Measurements from ENCODE around the gene TMEM8B.
A peak's percentile ranks its signal among the peaks of the same experiment; 100 is the strongest.

DNA sequence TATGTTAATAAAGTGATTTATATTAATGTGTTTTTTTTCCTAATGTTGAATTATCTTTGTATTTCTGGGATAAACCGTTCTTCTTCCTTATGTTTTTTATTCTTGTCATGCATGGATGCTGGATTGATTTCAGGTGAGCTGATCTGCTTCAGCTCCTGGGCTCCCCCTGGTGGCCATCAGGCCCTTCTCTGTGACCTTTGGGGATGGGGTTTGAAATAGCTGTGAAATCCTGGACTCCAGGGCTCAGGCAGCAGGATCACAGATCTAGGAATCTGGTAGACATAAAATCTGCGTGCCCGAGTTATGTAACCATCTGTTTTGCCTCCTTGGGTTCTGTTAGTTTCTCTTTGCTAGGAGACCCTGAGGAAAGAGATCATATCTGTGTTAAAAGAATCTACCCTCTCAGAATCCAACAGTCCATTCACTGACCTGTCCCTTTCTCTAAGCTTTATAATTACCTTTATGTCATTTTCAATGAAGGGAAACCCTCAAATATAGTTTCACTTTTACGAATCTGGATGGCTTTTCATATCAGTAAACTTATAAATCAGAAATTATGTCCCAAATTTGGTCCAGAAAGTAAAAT, 53.3 kb downstream of the TMEM8B start:
- 0 out of 2 replicates have a peak, but pooled peaks have one; percentile 19 for TF ChIP-seq JUND (IDR thresholded peaks at IDR 0.05; ENCODE audit: borderline replicate concordance, low read depth, low read length)
- TF ChIP-seq JUND (tag; IDR thresholded peaks at IDR 0.05; ENCODE audit: borderline replicate concordance, low read depth, low read length) = no peak
- TF ChIP-seq GATA2 (CRISPR knock-in tag; IDR thresholded peaks at IDR 0.05) = no peak
- no peak for TF ChIP-seq U2AF2 (optimal IDR thresholded peaks at IDR 0.05; ENCODE audit: low read depth, low read length)
- no peak for TF ChIP-seq PTRF (tag; IDR thresholded peaks at IDR 0.05)
- TF ChIP-seq, protein P1, sequence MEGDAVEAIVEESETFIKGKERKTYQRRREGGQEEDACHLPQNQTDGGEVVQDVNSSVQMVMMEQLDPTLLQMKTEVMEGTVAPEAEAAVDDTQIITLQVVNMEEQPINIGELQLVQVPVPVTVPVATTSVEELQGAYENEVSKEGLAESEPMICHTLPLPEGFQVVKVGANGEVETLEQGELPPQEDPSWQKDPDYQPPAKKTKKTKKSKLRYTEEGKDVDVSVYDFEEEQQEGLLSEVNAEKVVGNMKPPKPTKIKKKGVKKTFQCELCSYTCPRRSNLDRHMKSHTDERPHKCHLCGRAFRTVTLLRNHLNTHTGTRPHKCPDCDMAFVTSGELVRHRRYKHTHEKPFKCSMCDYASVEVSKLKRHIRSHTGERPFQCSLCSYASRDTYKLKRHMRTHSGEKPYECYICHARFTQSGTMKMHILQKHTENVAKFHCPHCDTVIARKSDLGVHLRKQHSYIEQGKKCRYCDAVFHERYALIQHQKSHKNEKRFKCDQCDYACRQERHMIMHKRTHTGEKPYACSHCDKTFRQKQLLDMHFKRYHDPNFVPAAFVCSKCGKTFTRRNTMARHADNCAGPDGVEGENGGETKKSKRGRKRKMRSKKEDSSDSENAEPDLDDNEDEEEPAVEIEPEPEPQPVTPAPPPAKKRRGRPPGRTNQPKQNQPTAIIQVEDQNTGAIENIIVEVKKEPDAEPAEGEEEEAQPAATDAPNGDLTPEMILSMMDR (IDR thresholded peaks at IDR 0.05 in 2 of 3, conservative IDR thresholded peaks at IDR 0.05 in 1 of 3; ENCODE audit: insufficient read depth in 2 of 3, low read depth in 1 of 3, low read length in 3 of 3) = peak; percentile 81 to 88 (median 85)
- TF ChIP-seq MXI1 (IDR thresholded peaks at IDR 0.05; ENCODE audit: low read depth, low read length) = no peak
- TF ChIP-seq ETV5 (CRISPR knock-in tag; IDR thresholded peaks at IDR 0.05; ENCODE audit: low read depth) = no peak
- TF ChIP-seq NFE2 (IDR thresholded peaks at IDR 0.05; ENCODE audit: low read depth) = no peak
- TF ChIP-seq, protein P2, sequence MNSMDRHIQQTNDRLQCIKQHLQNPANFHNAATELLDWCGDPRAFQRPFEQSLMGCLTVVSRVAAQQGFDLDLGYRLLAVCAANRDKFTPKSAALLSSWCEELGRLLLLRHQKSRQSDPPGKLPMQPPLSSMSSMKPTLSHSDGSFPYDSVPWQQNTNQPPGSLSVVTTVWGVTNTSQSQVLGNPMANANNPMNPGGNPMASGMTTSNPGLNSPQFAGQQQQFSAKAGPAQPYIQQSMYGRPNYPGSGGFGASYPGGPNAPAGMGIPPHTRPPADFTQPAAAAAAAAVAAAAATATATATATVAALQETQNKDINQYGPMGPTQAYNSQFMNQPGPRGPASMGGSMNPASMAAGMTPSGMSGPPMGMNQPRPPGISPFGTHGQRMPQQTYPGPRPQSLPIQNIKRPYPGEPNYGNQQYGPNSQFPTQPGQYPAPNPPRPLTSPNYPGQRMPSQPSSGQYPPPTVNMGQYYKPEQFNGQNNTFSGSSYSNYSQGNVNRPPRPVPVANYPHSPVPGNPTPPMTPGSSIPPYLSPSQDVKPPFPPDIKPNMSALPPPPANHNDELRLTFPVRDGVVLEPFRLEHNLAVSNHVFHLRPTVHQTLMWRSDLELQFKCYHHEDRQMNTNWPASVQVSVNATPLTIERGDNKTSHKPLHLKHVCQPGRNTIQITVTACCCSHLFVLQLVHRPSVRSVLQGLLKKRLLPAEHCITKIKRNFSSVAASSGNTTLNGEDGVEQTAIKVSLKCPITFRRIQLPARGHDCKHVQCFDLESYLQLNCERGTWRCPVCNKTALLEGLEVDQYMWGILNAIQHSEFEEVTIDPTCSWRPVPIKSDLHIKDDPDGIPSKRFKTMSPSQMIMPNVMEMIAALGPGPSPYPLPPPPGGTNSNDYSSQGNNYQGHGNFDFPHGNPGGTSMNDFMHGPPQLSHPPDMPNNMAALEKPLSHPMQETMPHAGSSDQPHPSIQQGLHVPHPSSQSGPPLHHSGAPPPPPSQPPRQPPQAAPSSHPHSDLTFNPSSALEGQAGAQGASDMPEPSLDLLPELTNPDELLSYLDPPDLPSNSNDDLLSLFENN (IDR thresholded peaks at IDR 0.05; ENCODE audit: low read depth in 2 of 2, low read length in 2 of 2) = no peak
- no peak for TF ChIP-seq SIN3A (IDR thresholded peaks at IDR 0.05; ENCODE audit: borderline replicate concordance in 2 of 2, control insufficient read depth in 1 of 2, low read depth in 2 of 2, low read length in 2 of 2)
